Esophagus squamous epithelium (tissue), 4 donors: Measurements from ENCODE around the gene WNT16.

Experiments
- POLR2A ChIP-seq, 4 donors: fragments of 450-650 bp; IDR thresholded peaks; one replicate each; pipeline ENCODE4 v1.6.1; 2017; ENCODE audit warnings: antibody characterized with exemption in 4 of 4, mild to moderate bottlenecking in 4 of 4, moderate library complexity in 3 of 4
- TF ChIP-seq, protein P1 (sequence below), 6 experiments: fragments of 450-650 bp in 4 of 6; fragments of 200-600 bp in 2 of 6; sonication (generic) in 2 of 6; IDR thresholded peaks; one replicate each; pipeline ENCODE4 v1.5.1; 2016 to 2019; ENCODE audit warnings: antibody characterized with exemption in 6 of 6, mild to moderate bottlenecking in 4 of 6, moderate library complexity in 4 of 6

DNA sequence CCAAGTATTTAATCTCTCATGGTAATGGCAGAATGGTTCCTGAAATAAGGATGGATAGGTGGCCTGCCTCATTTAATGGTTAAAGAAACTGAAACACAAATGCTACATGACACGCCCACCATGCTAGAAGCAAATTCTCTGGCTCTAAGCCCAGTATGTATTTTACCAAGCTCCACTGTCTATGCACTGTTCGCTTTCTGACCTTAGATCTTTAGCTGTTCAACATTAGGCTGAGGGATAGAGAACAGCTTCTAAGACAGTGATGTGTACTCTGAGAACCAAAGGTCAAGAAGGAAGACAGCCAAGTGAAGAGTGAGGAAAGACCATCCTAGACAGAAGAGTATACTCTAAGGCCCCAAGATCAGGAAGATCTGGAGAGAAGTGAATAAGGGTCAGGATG lies 40.7 kb downstream of the WNT16 start:
- TF ChIP-seq, protein P1, sequence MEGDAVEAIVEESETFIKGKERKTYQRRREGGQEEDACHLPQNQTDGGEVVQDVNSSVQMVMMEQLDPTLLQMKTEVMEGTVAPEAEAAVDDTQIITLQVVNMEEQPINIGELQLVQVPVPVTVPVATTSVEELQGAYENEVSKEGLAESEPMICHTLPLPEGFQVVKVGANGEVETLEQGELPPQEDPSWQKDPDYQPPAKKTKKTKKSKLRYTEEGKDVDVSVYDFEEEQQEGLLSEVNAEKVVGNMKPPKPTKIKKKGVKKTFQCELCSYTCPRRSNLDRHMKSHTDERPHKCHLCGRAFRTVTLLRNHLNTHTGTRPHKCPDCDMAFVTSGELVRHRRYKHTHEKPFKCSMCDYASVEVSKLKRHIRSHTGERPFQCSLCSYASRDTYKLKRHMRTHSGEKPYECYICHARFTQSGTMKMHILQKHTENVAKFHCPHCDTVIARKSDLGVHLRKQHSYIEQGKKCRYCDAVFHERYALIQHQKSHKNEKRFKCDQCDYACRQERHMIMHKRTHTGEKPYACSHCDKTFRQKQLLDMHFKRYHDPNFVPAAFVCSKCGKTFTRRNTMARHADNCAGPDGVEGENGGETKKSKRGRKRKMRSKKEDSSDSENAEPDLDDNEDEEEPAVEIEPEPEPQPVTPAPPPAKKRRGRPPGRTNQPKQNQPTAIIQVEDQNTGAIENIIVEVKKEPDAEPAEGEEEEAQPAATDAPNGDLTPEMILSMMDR (IDR thresholded peaks at IDR 0.05): no peak
- no peak for TF ChIP-seq POLR2A (IDR thresholded peaks at IDR 0.05)
